ENCODE results near the gene ARMH2. TPM values are rescaled to one million over a fixed set of nuclear protein-coding genes. Genes with fewer than 3 reads are reported as not detected.

Gene ARMH2
- total and polyA plus RNA-seq, 9 of the 15 experiments (the other 6 are each of a cell fraction or from before 2014, with no cell fraction given), result not detected

DNA sequence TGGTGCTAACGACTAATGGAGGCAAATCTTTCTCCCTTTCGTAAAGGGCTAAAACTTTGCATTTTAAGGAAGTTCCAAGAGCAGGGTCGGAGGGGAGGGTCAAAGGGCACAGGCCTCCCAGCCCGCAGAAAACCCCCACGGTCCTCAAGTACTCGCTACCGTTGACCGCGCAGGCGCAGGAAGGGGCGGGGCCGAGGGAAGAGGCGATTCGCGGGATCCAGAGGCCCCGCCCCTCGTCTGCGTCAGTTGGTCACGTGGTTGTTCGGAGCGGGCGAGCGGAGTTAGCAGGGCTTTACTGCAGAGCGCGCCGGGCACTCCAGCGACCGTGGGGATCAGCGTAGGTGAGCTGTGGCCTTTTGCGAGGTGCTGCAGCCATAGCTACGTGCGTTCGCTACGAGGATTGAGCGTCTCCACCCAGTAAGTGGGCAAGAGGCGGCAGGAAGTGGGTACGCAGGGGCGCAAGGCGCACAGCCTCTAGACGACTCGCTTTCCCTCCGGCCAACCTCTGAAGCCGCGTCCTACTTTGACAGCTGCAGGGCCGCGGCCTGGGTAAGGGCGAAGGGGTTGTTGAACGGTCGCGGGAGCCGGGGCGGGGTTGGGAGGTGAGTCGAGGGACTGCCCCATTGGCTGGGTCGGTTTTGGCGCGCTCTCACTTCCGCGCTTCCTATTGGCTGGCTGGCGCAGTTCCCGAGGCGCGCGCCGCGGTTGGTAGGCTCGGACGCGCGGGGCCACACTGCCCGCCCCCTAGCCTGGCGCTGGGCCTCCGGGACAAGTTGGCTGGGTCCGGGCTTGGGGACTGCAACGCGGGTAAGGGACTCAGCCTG, 23.8 kb downstream of the ARMH2 start, which contains the start of gene GMNN (continued):
- TF ChIP-seq SFPQ (IDR thresholded peaks at IDR 0.05; ENCODE audit: low read depth, low read length) (no peak), ZNF143 (CRISPR knock-in tag; IDR thresholded peaks at IDR 0.05) (no peak), PTTG1 (tag; IDR thresholded peaks at IDR 0.05; ENCODE audit: low read depth) (no peak), HEY1 (CRISPR knock-in tag; IDR thresholded peaks at IDR 0.05; ENCODE audit: borderline replicate concordance) (no peak), EZH2 (IDR thresholded peaks at IDR 0.05; ENCODE audit: borderline replicate concordance, low read depth, low read length) (no peak), ZNF316 (IDR thresholded peaks at IDR 0.05) (no peak), PCBP1 (IDR thresholded peaks at IDR 0.05; ENCODE audit: low read depth, low read length, poor library complexity, severe bottlenecking) (peak; percentile 85), ZNF384 (IDR thresholded peaks at IDR 0.05; ENCODE audit: low read depth, low read length) (no peak), DNMT1 (IDR thresholded peaks at IDR 0.05) (no peak), PML (IDR thresholded peaks at IDR 0.05; ENCODE audit: low read length) (peak; percentile 79), EP400 (IDR thresholded peaks at IDR 0.05) (peak; percentile 99), TARDBP (IDR thresholded peaks at IDR 0.05) (peak; percentile 28), JUND (IDR thresholded peaks at IDR 0.05; ENCODE audit: borderline replicate concordance, low read depth, low read length) (no peak), JUND (tag; IDR thresholded peaks at IDR 0.05; ENCODE audit: borderline replicate concordance, low read depth, low read length) (0 out of 3 replicates have a peak, but pooled peaks have one; percentile 32), RBM22 (IDR thresholded peaks at IDR 0.05; ENCODE audit: low read depth, low read length, poor library complexity, severe bottlenecking) (peak; percentile 83)
- TF ChIP-seq, protein P1, sequence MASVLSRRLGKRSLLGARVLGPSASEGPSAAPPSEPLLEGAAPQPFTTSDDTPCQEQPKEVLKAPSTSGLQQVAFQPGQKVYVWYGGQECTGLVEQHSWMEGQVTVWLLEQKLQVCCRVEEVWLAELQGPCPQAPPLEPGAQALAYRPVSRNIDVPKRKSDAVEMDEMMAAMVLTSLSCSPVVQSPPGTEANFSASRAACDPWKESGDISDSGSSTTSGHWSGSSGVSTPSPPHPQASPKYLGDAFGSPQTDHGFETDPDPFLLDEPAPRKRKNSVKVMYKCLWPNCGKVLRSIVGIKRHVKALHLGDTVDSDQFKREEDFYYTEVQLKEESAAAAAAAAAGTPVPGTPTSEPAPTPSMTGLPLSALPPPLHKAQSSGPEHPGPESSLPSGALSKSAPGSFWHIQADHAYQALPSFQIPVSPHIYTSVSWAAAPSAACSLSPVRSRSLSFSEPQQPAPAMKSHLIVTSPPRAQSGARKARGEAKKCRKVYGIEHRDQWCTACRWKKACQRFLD (CRISPR knock-in tag; IDR thresholded peaks at IDR 0.05), result no peak

Measured in K562 (cell line).